ENCODE measurements around the gene HOXA13.

HOXA13 gene

GRCh38 chr7:27157702-27158431 lies 42.0 kb downstream of the HOXA13 start:
- no peak for DNase-seq

- no peak for DNase-seq
Observed at GRCh38 chr7:27156916-27157701, 42.8 kb downstream of the HOXA13 start.

GRCh38 chr7:27156508-27156898 lies 43.4 kb downstream of the HOXA13 start, which contains the start of gene HOXA7:
TSS of gene HOXA7 (minus strand) at chr7:27156675. CDS start at chr7:27156545, 130 bp downstream.
- DNase-seq, result no peak

GRCh38 chr7:27155816-27156507 lies 43.9 kb downstream of the HOXA13 start:
- no peak for DNase-seq

GRCh38 chr7:27154901-27155815 lies 44.7 kb downstream of the HOXA13 start:
- DNase-seq, result no peak

- no peak for DNase-seq
Observed at GRCh38 chr7:27154369-27154768, 45.5 kb downstream of the HOXA13 start.

GRCh38 chr7:27153526-27153925 lies 46.4 kb downstream of the HOXA13 start:
- DNase-seq, result no peak

- no peak for DNase-seq
Observed at GRCh38 chr7:27152816-27153442, 47.0 kb downstream of the HOXA13 start.

GRCh38 chr7:27151931-27152815 lies 47.7 kb downstream of the HOXA13 start, which contains the start of gene HOXA3:
TSS of gene HOXA3 (minus strand) at chr7:27152583. CDS start at chr7:27110640, 41,943 bp downstream.
- no peak for DNase-seq

- no peak for DNase-seq
Observed at GRCh38 chr7:27151341-27151930, 48.5 kb downstream of the HOXA13 start.

- DNase-seq, result peak; percentile 60 to 77
Observed at GRCh38 chr7:27150568-27151340, 49.1 kb downstream of the HOXA13 start.

GRCh38 chr7:27149842-27150567 lies 49.9 kb downstream of the HOXA13 start:
- DNase-seq, result no peak

GRCh38 chr7:27148756-27149641 lies 50.9 kb downstream of the HOXA13 start:
- DNase-seq, result no peak

- no peak for DNase-seq
Observed at GRCh38 chr7:27148031-27148755, 51.7 kb downstream of the HOXA13 start.

GRCh38 chr7:27147199-27148030 lies 52.5 kb downstream of the HOXA13 start, which contains the start of gene HOXA6:
TSS of gene HOXA6 (minus strand) at chr7:27147774. CDS start at chr7:27147749, 25 bp downstream.
- no peak for DNase-seq
